AG20443 (cell line): Measurements from ENCODE around the gene LEUTX.
"Not testable (repeated sequence)": the region's sequence is repeated elsewhere in the genome, so short reads cannot be mapped to it uniquely, and the experiment has no call there.

Experiments used
- DNase-seq: peaks from one replicate; pipeline ENCODE4 v3.0.0; 2012; ENCODE audit warnings: low spot score, mixed read lengths

LEUTX gene

DNA sequence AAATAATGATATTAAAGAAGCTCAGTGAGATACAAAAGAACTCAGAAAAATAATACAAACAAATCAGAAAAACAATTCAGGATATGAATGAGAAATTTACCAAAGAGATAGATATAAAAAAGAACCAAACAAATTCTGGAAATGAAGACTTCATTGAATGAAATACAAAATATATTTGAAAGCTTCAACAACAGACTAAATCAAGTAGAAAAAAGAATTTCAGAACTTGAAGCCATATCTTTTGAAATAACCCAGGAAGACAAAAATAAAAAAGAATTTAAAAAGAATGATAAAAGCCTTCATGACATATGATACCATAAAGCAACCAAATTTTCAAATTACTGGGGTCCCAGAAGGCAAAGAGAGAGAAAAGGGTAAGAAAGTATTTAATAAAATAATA, 9.6 kb downstream of the LEUTX start:
- DNase-seq, result no peak

DNA sequence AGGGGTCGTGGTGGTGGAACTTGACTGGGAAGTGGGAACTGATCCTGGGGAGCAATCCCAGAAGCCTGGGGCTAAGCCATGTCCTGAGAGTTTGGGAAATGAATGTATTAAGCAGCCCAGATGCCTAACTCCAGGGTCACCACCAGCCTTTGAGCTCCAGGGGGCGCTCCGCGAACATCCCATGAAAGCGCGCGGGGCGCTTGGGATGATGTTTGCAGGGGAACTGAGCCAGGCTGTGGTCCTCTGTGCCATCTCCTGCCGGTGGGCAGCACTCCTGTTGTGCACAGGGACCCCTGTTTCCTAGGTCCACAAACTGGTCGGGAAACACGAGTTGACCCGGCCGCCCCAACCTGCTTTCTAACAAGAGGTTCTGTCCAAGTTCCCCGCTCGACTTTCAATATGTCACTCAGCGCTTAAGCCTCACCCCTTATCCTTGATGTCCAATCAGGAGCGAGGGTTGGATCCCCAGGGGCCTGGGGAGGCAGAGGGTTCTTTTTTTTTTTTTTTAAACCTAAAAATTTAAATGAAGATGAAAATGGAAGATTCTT, 14.4 kb downstream of the LEUTX start:
- peak; percentile 91 for DNase-seq

GRCh38 chr19:39795001-39795400, 16.3 kb downstream of the LEUTX start:
- DNase-seq, result no peak

- no peak for DNase-seq
These were observed 17.4 kb downstream of the LEUTX start for GRCh38 chr19:39796000-39796498.

DNA sequence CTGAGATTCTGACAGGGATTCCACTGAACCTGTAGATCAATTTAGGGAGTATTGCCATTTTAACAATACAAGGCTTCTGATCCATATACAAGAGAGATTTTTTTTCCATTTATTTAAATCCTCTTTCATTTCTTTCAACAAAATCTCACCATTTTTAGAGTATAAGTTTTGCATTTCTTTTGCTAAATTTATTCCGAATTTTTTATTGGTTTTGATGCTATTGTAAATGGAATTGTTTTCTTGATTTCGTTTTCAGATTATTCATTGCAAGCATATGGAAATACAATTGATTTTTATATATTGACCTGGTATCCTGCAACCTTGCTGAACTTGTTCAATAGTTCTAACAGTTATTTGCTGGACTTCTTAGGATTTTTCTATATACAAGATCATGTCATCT, 18.4 kb downstream of the LEUTX start:
- DNase-seq, result no peak

DNA sequence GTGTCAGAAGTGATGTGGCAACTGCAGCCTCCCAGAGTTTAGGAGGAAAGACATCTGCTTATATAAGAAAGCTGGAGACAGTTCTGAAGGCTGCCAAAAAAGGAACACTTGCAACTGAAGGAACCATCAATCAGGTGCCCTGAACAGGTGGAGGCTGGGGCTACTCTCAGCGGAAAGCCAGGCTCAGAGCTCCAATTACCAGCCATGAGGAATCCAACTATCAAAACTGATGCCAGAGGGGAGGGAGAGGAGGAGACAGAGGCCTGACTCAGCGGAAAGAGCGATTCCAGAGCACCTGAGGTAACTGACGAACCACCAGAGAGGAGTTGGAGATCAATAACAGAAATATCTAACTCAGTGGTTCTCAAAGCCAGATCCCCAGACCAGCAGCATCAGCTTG, 24.3 kb downstream of the LEUTX start:
- no peak for DNase-seq

DNA sequence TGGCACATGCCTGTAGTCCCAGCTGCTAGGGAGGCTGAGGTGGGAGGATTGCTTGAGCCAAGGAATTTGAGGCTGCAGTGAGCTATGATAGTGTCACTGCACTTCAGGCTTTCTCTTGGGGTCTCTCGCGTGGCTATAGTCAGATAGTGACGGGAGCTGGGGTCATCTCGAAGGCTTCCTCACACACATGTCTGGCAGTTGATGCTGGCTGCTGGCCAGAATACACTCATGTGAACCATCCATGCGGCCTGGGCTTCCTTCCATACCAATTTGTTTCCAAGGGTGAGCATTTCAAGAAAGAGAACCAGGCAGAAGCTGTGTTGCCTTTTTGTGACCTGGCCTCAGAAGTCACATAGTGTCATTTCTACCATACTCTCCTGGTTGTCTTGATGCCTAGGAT, 26.4 kb downstream of the LEUTX start:
- DNase-seq, result no peak

DNA sequence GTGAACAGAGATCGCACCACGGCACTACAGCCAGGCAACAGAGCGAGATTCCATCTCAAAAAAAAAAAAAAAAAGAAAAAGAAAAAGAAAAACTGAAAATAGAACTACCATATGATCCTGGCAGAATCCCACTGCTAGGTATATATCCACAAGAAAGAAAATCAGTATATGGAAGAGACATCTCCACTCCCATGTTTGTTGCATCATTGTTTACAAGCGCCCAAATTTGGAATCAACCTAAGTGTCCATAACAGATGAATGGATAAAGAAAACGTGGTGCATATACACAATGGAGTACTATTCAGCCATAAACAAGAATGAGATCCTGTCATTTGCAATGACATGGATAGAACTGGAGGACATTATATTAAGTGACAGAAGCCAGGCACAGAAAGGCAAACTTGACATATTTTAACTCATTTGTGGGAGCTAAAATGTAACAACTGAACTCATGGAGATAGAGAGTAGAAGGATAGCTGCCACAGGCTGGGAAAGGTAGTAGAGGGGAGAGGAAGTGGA, 29.3 kb downstream of the LEUTX start:
- DNase-seq, result no peak

DNA sequence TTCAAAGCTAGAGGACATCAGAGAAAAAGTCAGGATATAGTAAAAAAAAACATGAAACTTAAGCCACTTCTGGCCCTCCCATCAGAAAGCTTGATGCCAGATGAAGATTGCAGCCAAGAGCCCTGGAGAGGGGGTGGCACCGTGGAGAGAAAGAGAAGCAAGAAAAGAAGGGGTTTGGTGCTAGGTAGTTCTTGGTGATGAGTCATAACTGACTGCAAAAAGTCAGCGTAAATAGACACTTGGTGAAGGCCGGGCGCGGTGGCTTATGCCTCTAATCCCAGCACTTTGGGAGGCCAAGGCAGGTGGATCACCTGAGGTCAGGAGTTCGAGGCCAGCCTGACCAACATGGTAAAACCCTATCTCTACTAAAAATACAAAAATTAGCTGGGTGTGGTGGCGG, 30.0 kb downstream of the LEUTX start:
- DNase-seq, result not testable (repeated sequence)

DNA sequence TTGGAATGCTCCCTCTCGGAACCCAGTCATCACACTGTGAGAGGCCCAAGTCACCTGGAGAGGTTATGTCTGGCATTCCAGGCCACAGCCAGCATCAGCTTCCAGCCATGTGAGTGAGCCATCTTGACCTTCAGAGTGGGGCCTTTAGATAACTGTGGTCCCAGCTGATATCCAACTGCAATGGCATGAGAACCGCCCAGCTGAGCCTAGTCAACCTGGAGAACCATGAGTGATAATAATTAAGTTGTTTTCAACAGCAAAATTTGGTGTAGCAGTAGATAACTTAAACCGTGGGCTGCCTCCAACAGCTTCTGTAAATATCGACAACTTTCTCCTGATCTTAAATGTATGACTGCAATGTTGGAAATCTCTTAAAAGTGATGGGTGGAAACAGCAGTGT, 30.7 kb downstream of the LEUTX start:
- DNase-seq, result no peak

GRCh38 chr19:39810424-39810823, 31.8 kb downstream of the LEUTX start:
- no peak for DNase-seq

- no peak for DNase-seq
These were observed 32.4 kb downstream of the LEUTX start for GRCh38 chr19:39811064-39811463.

DNA sequence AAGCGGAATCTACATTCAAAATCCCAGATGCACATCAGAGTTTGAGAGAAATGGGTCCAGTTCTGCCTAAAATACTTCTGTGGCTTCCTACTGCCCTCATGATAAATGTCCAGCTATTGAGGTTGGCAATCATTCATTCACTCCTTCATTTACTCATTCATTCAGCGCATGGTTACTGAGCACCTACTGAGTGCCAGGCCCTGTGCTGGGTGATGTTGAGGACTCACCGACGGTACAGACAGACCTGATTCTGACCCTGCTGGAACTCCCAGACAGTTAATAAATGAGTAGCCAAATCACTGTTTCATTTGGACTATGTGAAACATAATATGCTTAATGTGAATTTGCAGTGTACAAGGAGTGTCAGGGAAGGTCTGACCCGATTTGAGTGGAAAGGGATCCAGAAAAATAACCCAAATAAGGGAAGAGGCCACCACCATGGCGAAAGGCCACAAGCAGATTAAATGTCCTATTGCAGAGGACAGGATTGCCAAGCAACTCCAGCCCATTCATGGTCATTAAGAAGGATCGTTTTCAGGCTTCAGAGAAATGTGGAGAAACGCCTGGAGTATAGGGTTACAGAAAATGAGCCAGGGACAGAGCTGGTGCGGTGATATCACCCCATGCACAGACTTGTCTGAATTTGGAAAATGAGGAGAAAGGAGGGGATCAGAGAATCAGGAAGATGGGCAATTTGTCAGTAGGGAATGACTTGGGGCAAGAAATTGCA, 34.8 kb downstream of the LEUTX start:
- DNase-seq, result no peak

GRCh38 chr19:39814111-39814510, 35.5 kb downstream of the LEUTX start:
- DNase-seq, result not testable (repeated sequence)

DNA sequence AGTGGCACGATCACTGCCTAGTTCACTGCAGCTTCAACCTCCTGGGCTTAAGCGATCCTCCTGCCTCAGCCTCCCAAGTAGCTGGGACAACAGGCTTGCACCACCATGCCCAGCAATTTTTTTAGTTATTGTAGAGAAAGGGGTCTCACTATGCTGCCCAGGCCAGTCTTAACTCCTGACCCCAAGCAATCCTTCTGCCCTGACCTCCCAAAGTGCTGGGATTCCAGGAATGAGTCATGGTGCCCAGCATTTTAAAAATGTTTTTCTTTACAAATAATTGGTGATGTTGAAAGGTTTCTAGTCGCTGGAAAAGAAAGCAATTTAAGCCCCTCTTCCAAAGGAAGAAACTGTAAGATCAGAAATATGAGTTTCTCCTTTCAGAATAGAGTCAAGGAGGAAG, 35.9 kb downstream of the LEUTX start:
- no peak for DNase-seq

GRCh38 chr19:39816287-39817048, 37.8 kb downstream of the LEUTX start:
- DNase-seq, result no peak

DNA sequence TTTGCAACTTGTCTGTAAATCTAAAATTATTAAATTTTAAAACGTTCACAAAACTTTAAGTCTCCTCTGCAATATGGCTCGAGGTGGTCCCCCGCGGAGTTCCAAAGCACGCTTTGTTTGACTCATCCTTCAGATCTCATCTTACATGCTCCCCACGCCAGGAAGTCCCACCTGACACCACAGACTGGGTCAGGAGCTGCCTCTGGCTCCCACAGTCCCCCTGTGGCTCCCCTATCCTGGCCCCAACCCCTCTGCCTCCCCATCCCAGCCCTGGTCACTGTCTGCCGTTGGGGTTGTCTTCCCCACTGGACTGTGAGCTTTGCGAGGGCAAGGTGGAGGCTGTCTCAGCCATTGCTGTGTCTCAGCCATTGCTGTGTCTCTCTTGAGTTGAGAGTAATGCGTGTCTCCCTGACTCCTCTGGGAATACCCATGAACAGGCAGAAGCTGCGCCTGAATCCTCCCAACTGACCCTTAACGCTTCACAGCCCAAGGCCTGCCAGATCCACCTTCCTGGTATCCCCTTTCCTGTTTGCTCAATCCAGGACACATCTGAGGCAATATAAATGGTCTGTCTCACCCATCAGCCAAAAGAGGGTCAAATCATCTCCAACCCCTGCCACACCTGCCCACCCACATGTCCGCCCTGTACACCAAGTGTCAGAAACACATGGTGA, 39.4 kb downstream of the LEUTX start:
- no peak for DNase-seq

DNA sequence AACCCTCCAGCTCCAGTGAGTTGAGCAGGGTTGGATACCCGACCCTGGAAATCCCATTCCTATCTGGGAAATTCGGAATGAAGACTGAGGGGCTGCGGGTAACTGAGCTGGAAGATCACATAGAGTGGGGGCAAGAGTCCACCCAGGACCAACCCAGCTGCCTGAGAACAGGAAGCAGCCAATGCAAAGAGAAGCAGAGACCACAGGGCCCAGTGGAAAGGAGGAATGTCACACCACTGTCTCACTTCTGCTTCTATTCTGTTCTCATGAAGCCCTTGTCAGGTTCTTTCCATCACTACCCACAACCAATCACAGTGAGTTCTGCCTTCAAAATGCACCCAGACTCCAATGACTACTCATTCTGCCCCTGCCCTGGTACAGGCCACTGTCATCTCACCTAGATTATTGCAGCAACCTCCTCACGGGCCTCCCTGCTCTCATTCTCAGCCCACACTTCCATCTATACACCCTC, 40.0 kb downstream of the LEUTX start:
- DNase-seq, result no peak

DNA sequence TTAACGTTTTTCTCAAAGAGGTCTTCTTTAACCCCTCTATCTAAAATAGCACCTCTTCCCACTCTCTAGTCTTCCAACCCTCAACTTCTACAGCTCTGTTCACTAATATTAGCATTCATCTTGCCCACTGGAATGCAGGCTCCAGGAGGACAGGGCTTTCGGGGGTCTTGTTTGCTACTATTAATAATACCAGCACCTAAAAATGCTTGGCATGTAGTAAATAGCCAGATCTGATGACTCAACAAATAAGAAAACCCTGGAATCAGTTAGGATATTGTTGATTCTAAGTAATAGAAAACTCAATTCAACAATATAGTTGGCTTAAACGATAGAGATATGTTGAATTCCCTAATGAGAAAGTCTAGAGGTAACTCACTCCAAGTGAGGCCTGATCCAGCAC, 41.1 kb downstream of the LEUTX start:
- no peak for DNase-seq

- no peak for DNase-seq
These were observed 42.0 kb downstream of the LEUTX start for GRCh38 chr19:39820696-39821095.

DNA sequence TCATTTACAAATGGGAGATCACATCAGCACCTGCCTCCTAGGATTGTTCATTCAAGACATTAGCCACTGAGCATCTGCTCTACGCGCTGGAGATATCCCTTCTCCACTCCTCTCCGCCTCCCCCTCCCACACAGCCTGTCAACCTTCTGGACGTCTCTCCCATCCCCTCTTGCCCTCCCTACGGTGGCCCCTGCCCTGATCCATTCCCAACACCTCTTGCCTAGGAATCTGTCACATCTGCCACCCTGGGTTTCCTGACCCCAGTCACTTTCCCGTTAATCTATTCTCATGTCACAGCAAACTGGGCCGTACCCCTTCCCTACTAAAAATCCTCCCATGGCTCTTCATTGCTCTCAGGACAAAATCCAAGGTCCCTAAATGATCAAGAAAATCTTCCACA, 45.0 kb downstream of the LEUTX start:
- DNase-seq, result no peak
